Loucy (cell line): ENCODE results near the gene RELCH.

ENCODE experiments used
- H2AFZ ChIP-seq: fragments of 200-600 bp; sonication (generic); 2 replicates; pipeline ENCODE4 v1.6.0; 2016; ENCODE audit warnings: antibody characterized with exemption, mild to moderate bottlenecking, low read length, moderate library complexity
- H3F3A ChIP-seq: fragments of 200-600 bp; 2 replicates; pipeline ENCODE4 v1.6.0; 2016; ENCODE audit warnings: antibody characterized with exemption, low read depth, mild to moderate bottlenecking
- H3K27me3 ChIP-seq: fragments of 200-600 bp; sonication (generic); 2 replicates; pipeline ENCODE4 v1.6.1; 2014; ENCODE audit warnings: low read length, mild to moderate bottlenecking; ENCODE audit not compliant: insufficient read depth, poor library complexity, severe bottlenecking
- H3K36me3 ChIP-seq: fragments of 200-600 bp; sonication (generic); 2 replicates; pipeline ENCODE4 v1.6.1; 2016; ENCODE audit warnings: low read length; ENCODE audit not compliant: insufficient read depth
- H3K4me1 ChIP-seq: fragments of 200-600 bp; sonication (generic); 2 replicates; pipeline ENCODE4 v1.5.1; 2014; ENCODE audit warnings: low read length, mild to moderate bottlenecking; ENCODE audit not compliant: insufficient read depth, poor library complexity, severe bottlenecking
- H3K4me2 ChIP-seq: fragments of 200-600 bp; sonication (generic); 2 replicates; pipeline ENCODE4 v1.6.0; 2014; ENCODE audit warnings: antibody characterized with exemption, low read length, low read depth, mild to moderate bottlenecking; ENCODE audit not compliant: poor library complexity, severe bottlenecking
- H3K4me3 ChIP-seq: fragments of 200-600 bp; sonication (generic); 2 replicates; pipeline ENCODE4 v1.5.1; 2014; ENCODE audit warnings: low read length, mild to moderate bottlenecking, mixed read lengths; ENCODE audit not compliant: poor library complexity, severe bottlenecking
- H3K79me2 ChIP-seq: fragments of 200-600 bp; sonication (generic); 2 replicates; pipeline ENCODE4 v1.6.1; 2014; ENCODE audit warnings: low read length; ENCODE audit not compliant: insufficient read depth
- H3K9ac ChIP-seq: fragments of 200-600 bp; sonication (generic); 2 replicates; pipeline ENCODE4 v1.6.0; 2014; ENCODE audit warnings: mild to moderate bottlenecking, low read depth, low read length, moderate library complexity; ENCODE audit not compliant: poor library complexity, severe bottlenecking
- H3K9me2 ChIP-seq: fragments of 200-600 bp; sonication (generic); replicated peaks from 2 replicates; pipeline ENCODE4 v1.6.1; 2016; ENCODE audit warnings: low read depth, low read length, mixed read lengths
- H3K9me3 ChIP-seq: fragments of 200-600 bp; sonication (generic); 2 replicates; pipeline ENCODE4 v1.6.1; 2014; ENCODE audit warnings: mild to moderate bottlenecking, antibody characterized with exemption, low read length, low read depth; ENCODE audit not compliant: insufficient read depth
- H4K20me1 ChIP-seq: fragments of 200-600 bp; sonication (generic); 2 replicates; pipeline ENCODE4 v1.6.0; 2014; ENCODE audit warnings: antibody characterized with exemption, low read length, mild to moderate bottlenecking; ENCODE audit not compliant: insufficient read depth, poor library complexity, severe bottlenecking
- CTCF ChIP-seq: fragments of 200-600 bp; sonication (generic); conservative IDR thresholded peaks from 2 replicates; pipeline ENCODE4 v1.5.1; 2014; ENCODE audit warnings: mild to moderate bottlenecking, antibody characterized with exemption, low read length
- EZH2phosphoT487 ChIP-seq: fragments of 200-600 bp; IDR thresholded peaks from 2 replicates; pipeline ENCODE4 v1.6.1; 2018; ENCODE audit warnings: antibody characterized with exemption, mild to moderate bottlenecking, moderate library complexity, borderline replicate concordance

RELCH gene

DNA sequence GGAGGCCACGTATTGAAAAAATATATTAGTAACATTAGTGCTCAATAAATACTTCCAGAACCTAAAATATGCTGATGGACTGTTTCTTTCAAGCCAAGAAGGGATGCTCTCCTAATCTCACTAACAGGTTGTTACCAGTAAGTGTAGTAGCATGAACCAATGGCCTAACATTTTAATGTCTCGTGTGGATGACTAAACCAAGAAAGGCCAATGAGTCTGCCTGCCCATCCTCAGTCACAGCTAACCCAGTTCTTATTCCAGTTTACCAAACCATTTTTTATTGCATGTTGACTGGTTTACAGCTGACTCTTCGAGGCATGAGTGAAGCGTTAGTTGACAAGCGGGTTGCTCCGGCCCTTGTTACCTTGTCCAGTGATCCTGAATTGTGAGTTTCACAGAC, 93.0 kb downstream of the RELCH start:
- Histone ChIP-seq H3K9me3 (no peaks in the 10 kb centered on the region), H4K20me1 (no peaks in the 10 kb centered on the region), H3K4me3 (no peak overlapping the region), H3K9ac (no peak overlapping the region), H3K27me3 (no peaks in the 10 kb centered on the region), H3F3A (no peaks in the 10 kb centered on the region), H3K4me2 (no peak overlapping the region), H3K9me2 (no peaks in the 10 kb centered on the region), H3K36me3 (peaks cover 75% of the 10 kb centered on the region), H2AFZ (no peak overlapping the region), H3K79me2 (no peaks in the 10 kb centered on the region), H3K4me1 (no peaks in the 10 kb centered on the region)
- no peak for TF ChIP-seq EZH2phosphoT487
- TF ChIP-seq CTCF, result no peak

DNA sequence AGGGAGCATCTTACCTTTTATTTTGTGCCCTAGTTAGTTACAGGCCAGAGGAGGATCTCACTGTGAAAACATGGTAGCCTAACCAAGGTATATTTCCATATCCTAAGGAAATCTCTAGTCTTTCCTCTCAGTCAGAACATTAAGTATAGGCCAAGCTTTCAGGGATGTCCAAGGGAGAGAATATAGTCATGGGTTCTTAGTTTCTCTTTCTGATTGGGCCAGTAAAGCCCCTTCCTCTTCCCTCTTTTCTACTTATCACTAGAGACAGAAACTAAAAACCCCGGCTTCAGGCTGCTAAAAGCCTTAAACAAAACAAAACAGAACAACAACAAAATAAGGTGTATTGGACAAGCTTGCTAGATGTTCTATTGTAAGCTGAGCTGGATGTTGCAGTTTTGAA, 93.7 kb downstream of the RELCH start:
- Histone ChIP-seq H3K36me3 (peaks cover 75% of the 10 kb centered on the region), H3K9ac (no peak overlapping the region), H3F3A (no peaks in the 10 kb centered on the region), H3K9me3 (no peaks in the 10 kb centered on the region), H3K9me2 (no peaks in the 10 kb centered on the region), H3K4me3 (no peak overlapping the region), H3K79me2 (no peaks in the 10 kb centered on the region), H2AFZ (no peak overlapping the region), H3K27me3 (no peaks in the 10 kb centered on the region), H3K4me1 (no peaks in the 10 kb centered on the region), H3K4me2 (no peak overlapping the region), H4K20me1 (no peaks in the 10 kb centered on the region)
- TF ChIP-seq CTCF (no peak), EZH2phosphoT487 (no peak)

GRCh38 chr18:62281684-62282083, 94.6 kb downstream of the RELCH start:
- H4K20me1 ChIP-seq, result no peaks in the 10 kb centered on the region
- H3K36me3 ChIP-seq, result peaks cover 75% of the 10 kb centered on the region
- H2AFZ ChIP-seq, result no peak overlapping the region
- no peak overlapping the region for H3K9ac ChIP-seq
- no peaks in the 10 kb centered on the region for H3K79me2 ChIP-seq
- no peaks in the 10 kb centered on the region for H3F3A ChIP-seq
- TF ChIP-seq EZH2phosphoT487 (no peak), CTCF (no peak)
- H3K9me2 ChIP-seq, result no peaks in the 10 kb centered on the region
- H3K9me3 ChIP-seq, result no peaks in the 10 kb centered on the region
- no peaks in the 10 kb centered on the region for H3K27me3 ChIP-seq
- no peaks in the 10 kb centered on the region for H3K4me1 ChIP-seq
- no peak overlapping the region for H3K4me3 ChIP-seq
- no peak overlapping the region for H3K4me2 ChIP-seq
